HepG2 (cell line): ENCODE results near the gene RBCK1. TPM values are rescaled to one million over a fixed set of nuclear protein-coding genes. Genes with fewer than 3 reads are reported as not detected.

ENCODE experiments used
- AHDC1 ChIP-seq: sonication (generic); formaldehyde crosslinking; IDR thresholded peaks from 2 replicates; pipeline ENCODE4 v1.5.1; 2020; ENCODE audit warnings: mild to moderate bottlenecking, missing genetic modification reagents, borderline replicate concordance
- ARNTL ChIP-seq: sonication (generic); formaldehyde crosslinking; IDR thresholded peaks from 2 replicates; pipeline ENCODE4 v1.4.0; 2020; ENCODE audit warnings: mild to moderate bottlenecking, missing genetic modification reagents
- CBX5 ChIP-seq: sonication (generic); formaldehyde crosslinking; IDR thresholded peaks from 2 replicates; pipeline ENCODE4 v1.4.0; 2020; ENCODE audit warnings: missing genetic modification reagents, borderline replicate concordance
- HMG20B ChIP-seq: conservative IDR thresholded peaks from 2 replicates; pipeline ENCODE4 v1.6.1; 2016; ENCODE audit warnings: missing genetic modification reagents, missing compliant biosample characterization
- KDM2A ChIP-seq: sonication (generic); formaldehyde crosslinking; IDR thresholded peaks from 2 replicates; pipeline ENCODE4 v1.4.0; 2020; ENCODE audit warnings: low read depth, missing genetic modification reagents, borderline replicate concordance
- RFX5 ChIP-seq: IDR thresholded peaks from 2 replicates; pipeline ENCODE4 v1.6.1; 2011; ENCODE audit warnings: low read depth, low read length, improper control_type of control experiment
- SALL2 ChIP-seq: sonication (generic); formaldehyde crosslinking; IDR thresholded peaks from 2 replicates; pipeline ENCODE4 v1.8.1; 2023; ENCODE audit warnings: mild to moderate bottlenecking, missing genetic modification reagents, inconsistent platforms
- TBP ChIP-seq: sonication (generic); formaldehyde crosslinking; IDR thresholded peaks from 2 replicates; pipeline ENCODE4 v1.5.0; 2020; ENCODE audit warnings: missing genetic modification reagents
- ZNF296 ChIP-seq: sonication (generic); formaldehyde crosslinking; conservative IDR thresholded peaks from 2 replicates; pipeline ENCODE4 v1.5.0; 2020; ENCODE audit warnings: mild to moderate bottlenecking, missing genetic modification reagents
- ZNF501 ChIP-seq: sonication (generic); formaldehyde crosslinking; IDR thresholded peaks from 2 replicates; pipeline ENCODE4 v1.5.1; 2020; ENCODE audit warnings: mild to moderate bottlenecking, moderate library complexity, missing genetic modification reagents
- ZNF775 ChIP-seq: sonication (generic); formaldehyde crosslinking; IDR thresholded peaks from 2 replicates; pipeline ENCODE4 v1.4.0; 2020; ENCODE audit warnings: missing genetic modification reagents, mild to moderate bottlenecking, moderate library complexity, borderline replicate concordance
- ZNF850 ChIP-seq: sonication (generic); formaldehyde crosslinking; conservative IDR thresholded peaks from 2 replicates; pipeline ENCODE4 v1.9.0; 2021; ENCODE audit warnings: mild to moderate bottlenecking, missing genetic modification reagents
- polyA plus RNA-seq, 8 experiments: library from polyadenylated mRNA; depleted of rRNA in 3 of 8; stranded (reverse) in 7 of 8; unstranded in 1 of 8; fragments of >200 nt; fragmentation: Illumina TruSeq in 4 of 8; extraction: Trizol in 4 of 8; gene quantifications; 2 replicates each; pipeline versions ENCODE4 v1.2.1 to v1.2.3, GENCODE V29; 2011 to 2016; ENCODE audit warnings: low read depth in 4 of 8, missing spikeins in 1 of 8, mixed read lengths in 1 of 8; ENCODE audit not compliant: insufficient read depth in 1 of 8
- total RNA-seq, 5 experiments: library from RNA; depleted of rRNA; stranded (reverse); fragments of >200 nt; fragmentation: Illumina TruSeq; extraction: Trizol; gene quantifications; 2 replicates each; pipeline ENCODE4 v1.2.3, GENCODE V29; 2016; ENCODE audit warnings: low read depth in 1 of 5
- TF ChIP-seq, protein P1 (sequence below): sonication (generic); formaldehyde crosslinking; IDR thresholded peaks from 2 replicates; pipeline ENCODE4 v1.4.0; 2020; ENCODE audit warnings: missing genetic modification reagents, borderline replicate concordance
- TF ChIP-seq, protein P2 (sequence below): sonication (generic); formaldehyde crosslinking; IDR thresholded peaks from 2 replicates; pipeline ENCODE4 v1.4.0; 2020; ENCODE audit warnings: low read depth, missing genetic modification reagents
- TF ChIP-seq, protein P3 (sequence below): sonication (generic); formaldehyde crosslinking; IDR thresholded peaks from 2 replicates; pipeline ENCODE4 v1.8.0; 2023; ENCODE audit warnings: mild to moderate bottlenecking, missing genetic modification reagents

RBCK1 gene
- total and polyA plus RNA-seq, 2 of the 13 experiments (the other 11 are each of a cell fraction or from before 2014, with no cell fraction given), result 149 to 215 TPM

DNA sequence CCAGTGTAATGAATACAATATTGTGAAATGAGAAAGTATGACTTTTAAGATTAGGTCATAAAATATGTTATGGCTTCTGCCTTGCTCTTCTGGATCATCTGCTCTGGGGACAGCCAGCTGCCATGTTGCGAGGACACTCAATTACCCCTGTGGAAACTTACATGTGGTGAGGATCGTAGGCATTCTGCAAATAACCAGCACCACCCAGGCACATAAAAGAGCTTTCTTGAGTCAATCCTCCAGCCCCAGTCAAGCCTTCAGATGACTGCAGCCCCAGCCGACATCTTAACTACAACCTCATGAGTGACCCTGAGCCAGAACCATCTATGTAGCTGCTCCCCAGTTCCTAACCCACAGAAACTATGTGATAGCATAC, 4.5 kb upstream of the RBCK1 start (continued):
- TF ChIP-seq, protein P1, sequence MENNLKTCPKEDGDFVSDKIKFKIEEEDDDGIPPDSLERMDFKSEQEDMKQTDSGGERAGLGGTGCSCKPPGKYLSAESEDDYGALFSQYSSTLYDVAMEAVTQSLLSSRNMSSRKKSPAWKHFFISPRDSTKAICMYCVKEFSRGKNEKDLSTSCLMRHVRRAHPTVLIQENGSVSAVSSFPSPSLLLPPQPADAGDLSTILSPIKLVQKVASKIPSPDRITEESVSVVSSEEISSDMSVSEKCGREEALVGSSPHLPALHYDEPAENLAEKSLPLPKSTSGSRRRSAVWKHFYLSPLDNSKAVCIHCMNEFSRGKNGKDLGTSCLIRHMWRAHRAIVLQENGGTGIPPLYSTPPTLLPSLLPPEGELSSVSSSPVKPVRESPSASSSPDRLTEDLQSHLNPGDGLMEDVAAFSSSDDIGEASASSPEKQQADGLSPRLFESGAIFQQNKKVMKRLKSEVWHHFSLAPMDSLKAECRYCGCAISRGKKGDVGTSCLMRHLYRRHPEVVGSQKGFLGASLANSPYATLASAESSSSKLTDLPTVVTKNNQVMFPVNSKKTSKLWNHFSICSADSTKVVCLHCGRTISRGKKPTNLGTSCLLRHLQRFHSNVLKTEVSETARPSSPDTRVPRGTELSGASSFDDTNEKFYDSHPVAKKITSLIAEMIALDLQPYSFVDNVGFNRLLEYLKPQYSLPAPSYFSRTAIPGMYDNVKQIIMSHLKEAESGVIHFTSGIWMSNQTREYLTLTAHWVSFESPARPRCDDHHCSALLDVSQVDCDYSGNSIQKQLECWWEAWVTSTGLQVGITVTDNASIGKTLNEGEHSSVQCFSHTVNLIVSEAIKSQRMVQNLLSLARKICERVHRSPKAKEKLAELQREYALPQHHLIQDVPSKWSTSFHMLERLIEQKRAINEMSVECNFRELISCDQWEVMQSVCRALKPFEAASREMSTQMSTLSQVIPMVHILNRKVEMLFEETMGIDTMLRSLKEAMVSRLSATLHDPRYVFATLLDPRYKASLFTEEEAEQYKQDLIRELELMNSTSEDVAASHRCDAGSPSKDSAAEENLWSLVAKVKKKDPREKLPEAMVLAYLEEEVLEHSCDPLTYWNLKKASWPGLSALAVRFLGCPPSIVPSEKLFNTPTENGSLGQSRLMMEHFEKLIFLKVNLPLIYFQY (CRISPR knock-in tag), result 0 out of 2 replicates have a peak, but pooled peaks have one; percentile 5
- TF ChIP-seq ZNF775 (CRISPR knock-in tag), result no peak
- TF ChIP-seq, protein P2, sequence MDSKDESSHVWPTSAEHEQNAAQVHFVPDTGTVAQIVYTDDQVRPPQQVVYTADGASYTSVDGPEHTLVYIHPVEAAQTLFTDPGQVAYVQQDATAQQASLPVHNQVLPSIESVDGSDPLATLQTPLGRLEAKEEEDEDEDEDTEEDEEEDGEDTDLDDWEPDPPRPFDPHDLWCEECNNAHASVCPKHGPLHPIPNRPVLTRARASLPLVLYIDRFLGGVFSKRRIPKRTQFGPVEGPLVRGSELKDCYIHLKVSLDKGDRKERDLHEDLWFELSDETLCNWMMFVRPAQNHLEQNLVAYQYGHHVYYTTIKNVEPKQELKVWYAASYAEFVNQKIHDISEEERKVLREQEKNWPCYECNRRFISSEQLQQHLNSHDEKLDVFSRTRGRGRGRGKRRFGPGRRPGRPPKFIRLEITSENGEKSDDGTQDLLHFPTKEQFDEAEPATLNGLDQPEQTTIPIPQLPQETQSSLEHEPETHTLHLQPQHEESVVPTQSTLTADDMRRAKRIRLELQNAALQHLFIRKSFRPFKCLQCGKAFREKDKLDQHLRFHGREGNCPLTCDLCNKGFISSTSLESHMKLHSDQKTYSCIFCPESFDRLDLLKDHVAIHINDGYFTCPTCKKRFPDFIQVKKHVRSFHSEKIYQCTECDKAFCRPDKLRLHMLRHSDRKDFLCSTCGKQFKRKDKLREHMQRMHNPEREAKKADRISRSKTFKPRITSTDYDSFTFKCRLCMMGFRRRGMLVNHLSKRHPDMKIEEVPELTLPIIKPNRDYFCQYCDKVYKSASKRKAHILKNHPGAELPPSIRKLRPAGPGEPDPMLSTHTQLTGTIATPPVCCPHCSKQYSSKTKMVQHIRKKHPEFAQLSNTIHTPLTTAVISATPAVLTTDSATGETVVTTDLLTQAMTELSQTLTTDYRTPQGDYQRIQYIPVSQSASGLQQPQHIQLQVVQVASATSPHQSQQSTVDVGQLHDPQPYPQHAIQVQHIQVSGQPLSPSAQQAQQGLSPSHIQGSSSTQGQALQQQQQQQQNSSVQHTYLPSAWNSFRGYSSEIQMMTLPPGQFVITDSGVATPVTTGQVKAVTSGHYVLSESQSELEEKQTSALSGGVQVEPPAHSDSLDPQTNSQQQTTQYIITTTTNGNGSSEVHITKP (CRISPR knock-in tag), result no peak
- TF ChIP-seq KDM2A (CRISPR knock-in tag), result no peak
- no peak for TF ChIP-seq RFX5
- no peak for TF ChIP-seq AHDC1 (CRISPR knock-in tag)
- TF ChIP-seq CBX5 (CRISPR knock-in tag), result peak; percentile 60; the same call in 1 of the 2 replicates
- no peak for TF ChIP-seq TBP (CRISPR knock-in tag)
- TF ChIP-seq ARNTL (CRISPR knock-in tag), result no peak
- TF ChIP-seq SALL2 (CRISPR knock-in tag), result no peak
- TF ChIP-seq, protein P3, sequence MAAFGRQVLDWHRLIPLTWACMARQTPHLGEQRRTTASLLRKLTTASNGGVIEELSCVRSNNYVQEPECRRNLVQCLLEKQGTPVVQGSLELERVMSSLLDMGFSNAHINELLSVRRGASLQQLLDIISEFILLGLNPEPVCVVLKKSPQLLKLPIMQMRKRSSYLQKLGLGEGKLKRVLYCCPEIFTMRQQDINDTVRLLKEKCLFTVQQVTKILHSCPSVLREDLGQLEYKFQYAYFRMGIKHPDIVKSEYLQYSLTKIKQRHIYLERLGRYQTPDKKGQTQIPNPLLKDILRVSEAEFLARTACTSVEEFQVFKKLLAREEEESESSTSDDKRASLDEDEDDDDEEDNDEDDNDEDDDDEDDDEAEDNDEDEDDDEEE (CRISPR knock-in tag), result 0 out of 2 replicates have a peak, but pooled peaks have one; percentile 13
- TF ChIP-seq ZNF501, result no peak
- TF ChIP-seq HMG20B (CRISPR knock-in tag), result no peak
- no peak for TF ChIP-seq ZNF296 (CRISPR knock-in tag)
- no peak for TF ChIP-seq ZNF850 (CRISPR knock-in tag)
